ENCODE results near the gene MBLAC1.

Gene MBLAC1

GRCh38 chr7:100098913-100099312, 27.9 kb upstream of the MBLAC1 start:
- DNase-seq: no peak

GRCh38 chr7:100099452-100099851, 27.3 kb upstream of the MBLAC1 start:
- no peak for DNase-seq

- DNase-seq: peak; percentile 93
Observed at GRCh38 chr7:100100420-100101015, 26.2 kb upstream of the MBLAC1 start.

GRCh38 chr7:100101016-100101862, 25.5 kb upstream of the MBLAC1 start, which contains the start of the genes AP4M1 and MCM7:
Gene AP4M1 (plus strand): TSS chr7:100101643. CDS start chr7:100101715, 72 bp downstream.
Gene MCM7 (minus strand): TSS chr7:100101397. CDS start chr7:100101294, 103 bp downstream.
- peak; percentile 98 to 99 for DNase-seq

- DNase-seq: no peak
Observed at GRCh38 chr7:100102950-100103840, 23.6 kb upstream of the MBLAC1 start.

- no peak for DNase-seq
Observed at GRCh38 chr7:100105534-100105933, 21.2 kb upstream of the MBLAC1 start.

GRCh38 chr7:100106633-100107032, 20.1 kb upstream of the MBLAC1 start:
- DNase-seq: no peak

GRCh38 chr7:100107125-100107737, 19.5 kb upstream of the MBLAC1 start:
- DNase-seq: no peak

GRCh38 chr7:100107890-100108289, 18.9 kb upstream of the MBLAC1 start:
- no peak for DNase-seq

- no peak for DNase-seq
Observed at GRCh38 chr7:100109521-100110163, 17.1 kb upstream of the MBLAC1 start.

GRCh38 chr7:100111156-100111555, 15.6 kb upstream of the MBLAC1 start:
- no peak for DNase-seq

GRCh38 chr7:100111914-100112313, 14.9 kb upstream of the MBLAC1 start:
- no peak for DNase-seq

- DNase-seq: no peak
Observed at GRCh38 chr7:100115026-100115425, 11.7 kb upstream of the MBLAC1 start.

GRCh38 chr7:100118388-100119071, 8.2 kb upstream of the MBLAC1 start:
- DNase-seq: no peak

GRCh38 chr7:100119072-100119969, 7.4 kb upstream of the MBLAC1 start, which contains the start of the genes CNPY4 and TAF6:
Gene CNPY4 (plus strand): TSS chr7:100119634. CDS start chr7:100119745, 111 bp downstream.
Gene TAF6 (minus strand): TSS chr7:100119358. CDS start chr7:100114209, 5,149 bp downstream.
- peak; percentile 88 to 96 for DNase-seq

GRCh38 chr7:100119970-100120732, 6.6 kb upstream of the MBLAC1 start:
- peak in 1 of 2 donors; percentile 25 for DNase-seq

- no peak for DNase-seq
Observed at GRCh38 chr7:100120733-100121036, 6.1 kb upstream of the MBLAC1 start.

- no peak for DNase-seq
Observed at GRCh38 chr7:100122067-100122466, 4.7 kb upstream of the MBLAC1 start.

- DNase-seq: no peak
Observed at GRCh38 chr7:100122568-100122967, 4.2 kb upstream of the MBLAC1 start.

All from inflammatory macrophage treated with lipopolysaccharide for 1 hour (primary cell).